22Rv1 (cell line): Measurements from ENCODE around the gene RPGR.

Source experiments
- ZFX ChIP-seq: fragments of 450-650 bp; IDR thresholded peaks from 2 replicates; pipeline ENCODE4 v1.6.1; 2017; ENCODE audit warnings: antibody characterized with exemption, borderline replicate concordance
- TF ChIP-seq, protein P1 (sequence below): fragments of 450-650 bp; IDR thresholded peaks from 2 replicates; pipeline ENCODE4 v1.5.1; 2017; ENCODE audit warnings: mild to moderate bottlenecking

DNA sequence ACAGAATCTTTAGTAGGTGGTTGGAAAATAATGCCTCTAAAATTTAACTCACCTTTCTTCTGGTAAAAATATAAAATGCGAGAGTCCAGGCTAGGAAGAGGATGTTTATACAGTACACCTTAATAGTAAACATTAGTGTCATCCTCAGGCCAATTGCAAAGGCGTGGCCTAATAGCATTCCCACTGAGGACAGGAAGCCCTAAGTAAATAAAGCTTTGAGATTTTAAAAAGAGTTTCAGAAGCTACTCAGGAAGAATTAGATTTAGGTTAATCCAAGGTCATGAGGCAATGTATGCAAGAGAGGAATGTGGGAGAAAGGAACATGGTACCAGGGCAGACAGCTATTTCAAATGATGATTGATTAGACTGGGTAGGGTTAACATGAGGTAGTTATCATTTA, 49.5 kb downstream of the RPGR start:
- TF ChIP-seq, protein P1, sequence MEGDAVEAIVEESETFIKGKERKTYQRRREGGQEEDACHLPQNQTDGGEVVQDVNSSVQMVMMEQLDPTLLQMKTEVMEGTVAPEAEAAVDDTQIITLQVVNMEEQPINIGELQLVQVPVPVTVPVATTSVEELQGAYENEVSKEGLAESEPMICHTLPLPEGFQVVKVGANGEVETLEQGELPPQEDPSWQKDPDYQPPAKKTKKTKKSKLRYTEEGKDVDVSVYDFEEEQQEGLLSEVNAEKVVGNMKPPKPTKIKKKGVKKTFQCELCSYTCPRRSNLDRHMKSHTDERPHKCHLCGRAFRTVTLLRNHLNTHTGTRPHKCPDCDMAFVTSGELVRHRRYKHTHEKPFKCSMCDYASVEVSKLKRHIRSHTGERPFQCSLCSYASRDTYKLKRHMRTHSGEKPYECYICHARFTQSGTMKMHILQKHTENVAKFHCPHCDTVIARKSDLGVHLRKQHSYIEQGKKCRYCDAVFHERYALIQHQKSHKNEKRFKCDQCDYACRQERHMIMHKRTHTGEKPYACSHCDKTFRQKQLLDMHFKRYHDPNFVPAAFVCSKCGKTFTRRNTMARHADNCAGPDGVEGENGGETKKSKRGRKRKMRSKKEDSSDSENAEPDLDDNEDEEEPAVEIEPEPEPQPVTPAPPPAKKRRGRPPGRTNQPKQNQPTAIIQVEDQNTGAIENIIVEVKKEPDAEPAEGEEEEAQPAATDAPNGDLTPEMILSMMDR, result no peak
- TF ChIP-seq ZFX, result no peak
